ENCODE data around the gene TNIP2.
A peak's percentile ranks its signal among the peaks of the same experiment; 100 is the strongest.

Gene TNIP2, protein sequence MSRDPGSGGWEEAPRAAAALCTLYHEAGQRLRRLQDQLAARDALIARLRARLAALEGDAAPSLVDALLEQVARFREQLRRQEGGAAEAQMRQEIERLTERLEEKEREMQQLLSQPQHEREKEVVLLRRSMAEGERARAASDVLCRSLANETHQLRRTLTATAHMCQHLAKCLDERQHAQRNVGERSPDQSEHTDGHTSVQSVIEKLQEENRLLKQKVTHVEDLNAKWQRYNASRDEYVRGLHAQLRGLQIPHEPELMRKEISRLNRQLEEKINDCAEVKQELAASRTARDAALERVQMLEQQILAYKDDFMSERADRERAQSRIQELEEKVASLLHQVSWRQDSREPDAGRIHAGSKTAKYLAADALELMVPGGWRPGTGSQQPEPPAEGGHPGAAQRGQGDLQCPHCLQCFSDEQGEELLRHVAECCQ
- total RNA-seq: 58.6 to 67.2 reads per million in 2 donors

DNA sequence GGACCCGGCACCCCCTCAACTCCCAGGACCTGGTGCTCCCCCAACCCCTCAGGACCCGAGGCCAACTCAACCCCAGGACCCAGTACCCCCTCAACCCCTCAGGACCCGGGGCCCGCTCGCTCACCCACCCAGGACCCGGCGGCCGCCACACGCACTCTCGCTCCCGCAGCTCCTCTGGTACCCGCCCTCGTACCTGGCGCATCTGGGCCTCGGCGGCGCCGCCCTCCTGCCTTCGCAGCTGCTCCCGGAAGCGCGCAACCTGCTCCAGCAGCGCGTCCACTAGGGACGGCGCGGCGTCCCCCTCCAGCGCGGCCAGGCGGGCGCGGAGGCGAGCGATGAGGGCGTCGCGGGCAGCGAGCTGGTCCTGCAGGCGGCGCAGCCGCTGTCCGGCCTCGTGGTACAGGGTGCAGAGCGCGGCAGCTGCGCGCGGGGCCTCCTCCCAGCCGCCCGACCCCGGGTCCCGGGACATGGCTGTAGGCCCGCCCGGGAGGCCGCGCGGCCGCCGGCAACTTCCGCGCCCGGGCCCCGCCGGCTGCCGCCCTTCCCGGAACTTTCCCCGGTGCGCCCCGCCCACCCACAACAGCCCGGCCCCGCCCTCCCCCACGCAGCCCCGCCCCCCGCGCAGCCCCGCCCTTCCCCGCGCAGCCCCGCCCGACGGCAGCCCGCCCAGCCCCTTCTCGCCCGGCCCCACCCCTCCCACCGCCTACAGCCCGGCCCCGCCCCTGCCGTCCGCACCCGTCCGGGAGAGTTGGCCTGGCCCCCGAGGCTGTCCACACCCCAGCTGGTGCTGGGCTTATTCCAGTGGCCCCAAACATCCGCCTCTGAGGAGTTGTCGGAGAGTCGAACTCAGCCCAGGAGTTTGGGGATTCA lies at the start of gene TNIP2:
Gene TNIP2, minus strand, starts transcription at position 516 of the 870 bp plus-strand sequence. Its CDS starts 47 bp downstream, at position 469.
- DNase-seq: peak; percentile 72

DNA sequence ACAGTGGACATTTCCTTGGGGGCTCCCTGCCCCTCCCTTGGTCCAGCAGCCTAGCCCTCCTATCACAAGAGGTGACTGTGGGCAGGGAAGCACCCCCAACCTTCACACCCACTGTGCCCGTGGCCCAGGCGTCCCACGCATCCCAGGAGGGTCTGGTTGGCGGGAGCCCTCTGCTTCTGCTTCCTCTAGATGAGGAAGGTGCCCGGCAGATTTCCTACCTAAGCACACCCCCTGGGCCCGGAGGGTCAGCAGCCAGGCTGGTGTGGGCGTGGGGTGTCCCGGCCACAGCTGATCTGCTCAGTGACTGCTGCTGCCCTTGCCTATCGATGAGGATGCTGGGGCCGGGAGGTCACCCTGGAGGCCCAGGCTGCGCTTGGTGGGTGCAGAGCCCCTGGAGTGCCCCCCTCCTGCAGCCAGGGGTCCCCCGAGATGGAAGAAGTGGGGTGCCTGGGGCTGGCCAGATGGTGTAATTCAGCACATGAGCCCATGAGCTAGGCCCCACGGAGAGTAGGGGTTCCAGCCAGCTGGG lies 48.9 kb upstream of the TNIP2 start:
- DNase-seq: no peak

DNA sequence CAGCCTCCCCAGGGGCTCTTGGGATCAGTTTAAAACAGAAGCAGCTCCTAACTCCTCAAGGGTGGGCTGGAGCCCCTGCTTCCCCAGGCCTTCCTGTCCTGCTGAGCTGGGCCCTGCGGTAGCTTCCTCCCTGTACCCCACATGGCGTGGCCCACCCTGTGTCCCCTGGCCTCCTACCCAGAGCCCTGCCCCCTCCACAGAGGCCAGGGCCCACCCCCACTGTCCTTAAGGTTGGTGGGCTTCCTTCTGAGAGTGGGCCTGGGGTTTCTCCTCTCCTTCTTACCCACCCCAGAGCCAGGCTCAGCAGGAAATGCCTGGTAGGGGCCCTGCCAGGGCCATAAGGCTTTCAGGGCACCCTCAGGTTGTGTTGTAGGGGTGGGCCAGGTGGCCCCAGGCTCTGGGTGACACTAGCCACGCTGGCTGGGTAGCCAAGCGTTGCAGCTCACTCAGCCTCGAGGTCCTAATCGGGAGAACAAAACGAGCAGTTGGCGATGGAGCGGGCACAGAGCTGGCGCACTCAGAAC lies 48.4 kb upstream of the TNIP2 start:
- DNase-seq: no peak

DNA sequence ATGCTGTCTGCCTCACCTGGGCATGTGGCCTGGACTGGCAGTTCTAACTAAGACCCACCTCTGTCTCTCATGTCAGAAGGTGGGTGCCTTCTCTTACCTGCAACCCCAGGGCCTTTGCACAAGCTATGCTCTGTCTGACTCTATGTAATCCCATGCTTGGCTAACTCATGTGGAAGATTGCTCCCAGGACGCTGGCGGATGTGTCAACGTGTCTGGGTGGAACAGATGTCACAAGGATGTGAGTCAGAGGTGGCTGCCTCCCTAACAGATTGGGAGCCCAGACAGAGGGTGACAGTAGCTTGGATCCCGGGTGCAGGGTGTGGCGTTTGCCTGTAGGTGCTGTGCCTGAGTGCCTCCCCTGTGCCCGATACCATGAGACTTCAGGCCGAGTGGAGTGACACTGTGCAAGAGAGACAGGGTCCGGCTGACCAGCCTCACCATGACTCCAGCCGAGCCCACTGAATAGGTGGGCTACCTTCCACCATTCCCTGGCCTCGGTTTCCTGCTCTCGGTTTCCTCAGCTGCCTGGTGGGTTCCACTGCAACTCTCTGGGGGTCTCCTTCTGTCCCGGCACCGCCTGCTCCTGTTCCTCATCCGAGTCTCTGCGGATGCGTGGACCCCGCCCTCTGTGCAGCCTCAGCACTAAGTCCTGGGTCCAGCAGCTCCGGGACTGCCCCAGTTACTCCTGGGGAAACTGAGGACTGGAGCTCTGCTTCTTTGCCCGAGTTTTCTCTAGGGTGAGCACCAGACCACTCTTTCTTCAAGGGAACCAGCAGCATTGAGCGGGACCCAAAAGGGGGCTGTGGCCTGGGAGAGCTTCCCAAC lies 47.7 kb upstream of the TNIP2 start:
- DNase-seq: no peak

DNA sequence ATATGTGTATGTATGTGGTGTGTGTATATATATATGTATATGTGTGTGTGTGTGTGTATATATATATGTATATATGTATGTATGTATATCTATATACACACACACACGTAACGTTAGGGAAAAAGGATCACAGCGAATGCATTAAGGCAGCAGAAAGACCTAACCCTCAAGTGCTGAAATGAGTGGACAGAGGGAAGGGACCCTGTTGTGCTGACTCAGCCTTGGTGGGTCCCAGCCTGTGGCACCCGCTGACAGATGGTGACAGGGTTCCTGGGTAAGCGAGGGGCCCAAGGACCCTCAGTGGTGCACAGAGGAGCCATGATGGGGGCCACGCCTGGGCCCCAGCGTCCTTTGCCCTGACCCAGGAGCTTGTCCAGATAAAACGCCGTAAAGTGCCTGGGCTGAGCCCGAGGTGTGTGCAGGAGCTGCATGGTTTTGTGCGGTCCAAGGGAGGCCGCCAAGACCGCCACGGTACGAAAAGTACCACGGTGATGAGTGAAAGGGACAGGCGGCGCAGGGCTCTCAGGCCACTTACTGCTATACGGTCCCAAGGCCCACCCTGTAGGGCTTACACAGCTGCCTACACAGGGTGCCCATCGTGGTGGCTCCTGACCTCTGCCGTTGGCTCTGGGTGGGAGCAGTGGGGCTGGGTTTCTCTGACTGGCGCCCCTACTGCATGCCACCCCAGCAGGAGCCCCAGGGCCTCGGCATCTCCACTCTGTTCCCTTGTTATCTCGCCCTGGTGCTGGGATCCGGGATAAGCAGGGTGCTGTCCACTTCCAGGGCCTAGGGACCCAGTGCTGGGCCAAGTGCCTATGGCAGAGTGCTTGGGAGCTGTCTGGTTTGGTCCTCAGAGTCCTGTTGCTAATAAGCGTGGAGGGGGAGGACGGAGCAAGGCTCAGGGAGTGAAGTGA lies 46.7 kb upstream of the TNIP2 start:
- no peak for DNase-seq

DNA sequence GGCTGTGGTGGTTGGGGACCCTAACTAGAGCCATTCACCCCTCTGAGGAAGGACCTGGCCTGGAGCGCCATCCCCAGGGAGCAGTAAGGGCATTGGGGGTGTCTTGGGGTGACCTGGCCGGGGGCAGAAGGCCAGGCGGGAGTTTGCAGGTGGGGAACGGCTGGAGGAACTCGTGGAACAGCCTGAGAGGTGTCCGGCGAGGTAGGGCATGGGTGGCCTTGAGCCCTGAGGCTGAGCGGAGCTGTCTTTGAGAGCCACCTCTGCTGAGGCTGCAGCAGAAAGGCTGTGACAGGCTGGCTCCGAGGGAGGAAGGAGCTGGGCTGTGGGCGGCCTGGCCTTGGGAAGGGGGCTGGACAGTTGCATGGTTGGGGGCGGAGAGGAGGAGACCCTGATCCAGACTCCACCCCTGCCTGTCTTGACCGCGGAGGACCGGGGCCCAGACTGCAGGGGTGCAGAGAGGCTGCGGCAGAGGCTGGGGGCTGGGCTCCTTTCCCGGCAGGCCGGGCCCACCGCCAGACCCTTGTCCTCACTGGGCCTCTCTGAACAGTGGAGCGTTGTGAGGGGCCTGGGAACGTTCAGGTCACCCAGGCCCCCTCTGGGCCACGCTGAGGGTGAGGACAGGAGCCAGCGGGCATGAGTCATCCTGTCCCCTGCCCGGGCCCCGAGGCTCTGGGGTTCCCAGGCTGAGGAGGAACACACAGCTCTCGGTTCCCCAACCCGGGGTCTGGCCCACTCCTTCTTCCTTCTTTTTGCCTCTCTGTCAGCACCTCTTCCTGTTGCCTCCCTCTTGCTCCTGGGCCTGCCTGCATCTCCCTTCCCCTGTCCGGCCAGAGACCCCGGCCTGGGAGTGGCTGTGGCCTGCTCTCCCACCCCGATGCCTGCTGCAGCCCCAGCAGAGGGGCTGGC lies 44.8 kb upstream of the TNIP2 start:
- DNase-seq: no peak

DNA sequence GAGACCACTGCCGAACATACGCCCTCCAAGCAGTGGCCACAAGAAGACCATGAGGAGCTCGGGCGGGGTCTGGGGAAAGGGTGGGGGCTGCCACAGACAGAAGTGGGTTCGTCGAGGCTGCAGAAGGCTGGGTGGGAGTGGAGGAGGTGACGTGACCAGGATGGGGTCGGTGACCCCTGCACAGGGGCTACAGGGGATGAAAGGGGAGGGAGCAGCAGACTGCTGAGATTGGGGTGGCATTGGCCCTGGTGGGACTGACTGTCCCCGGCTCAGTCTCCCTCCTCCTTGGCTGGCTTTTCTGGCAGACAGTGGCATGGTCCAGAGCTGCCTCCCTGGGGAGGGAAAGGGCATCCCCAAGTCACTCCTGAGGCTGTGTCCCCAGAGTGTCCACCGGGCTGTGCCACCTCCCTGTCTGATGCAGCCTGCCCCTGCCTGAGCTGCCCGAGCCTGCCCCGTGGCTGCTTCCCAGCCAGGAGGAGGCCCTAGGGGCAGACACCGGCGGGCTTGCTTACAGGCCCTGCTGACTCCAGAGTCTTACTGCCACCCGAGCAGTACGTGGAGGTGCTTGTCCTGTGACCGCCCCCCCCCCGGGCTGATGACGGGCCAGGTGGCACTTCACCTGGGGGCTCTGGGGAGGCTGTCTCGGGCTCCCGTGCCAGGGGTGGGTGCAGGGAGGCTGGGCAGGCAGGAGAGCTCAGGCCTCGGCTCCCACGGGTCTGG lies 44.0 kb upstream of the TNIP2 start:
- DNase-seq: no peak

DNA sequence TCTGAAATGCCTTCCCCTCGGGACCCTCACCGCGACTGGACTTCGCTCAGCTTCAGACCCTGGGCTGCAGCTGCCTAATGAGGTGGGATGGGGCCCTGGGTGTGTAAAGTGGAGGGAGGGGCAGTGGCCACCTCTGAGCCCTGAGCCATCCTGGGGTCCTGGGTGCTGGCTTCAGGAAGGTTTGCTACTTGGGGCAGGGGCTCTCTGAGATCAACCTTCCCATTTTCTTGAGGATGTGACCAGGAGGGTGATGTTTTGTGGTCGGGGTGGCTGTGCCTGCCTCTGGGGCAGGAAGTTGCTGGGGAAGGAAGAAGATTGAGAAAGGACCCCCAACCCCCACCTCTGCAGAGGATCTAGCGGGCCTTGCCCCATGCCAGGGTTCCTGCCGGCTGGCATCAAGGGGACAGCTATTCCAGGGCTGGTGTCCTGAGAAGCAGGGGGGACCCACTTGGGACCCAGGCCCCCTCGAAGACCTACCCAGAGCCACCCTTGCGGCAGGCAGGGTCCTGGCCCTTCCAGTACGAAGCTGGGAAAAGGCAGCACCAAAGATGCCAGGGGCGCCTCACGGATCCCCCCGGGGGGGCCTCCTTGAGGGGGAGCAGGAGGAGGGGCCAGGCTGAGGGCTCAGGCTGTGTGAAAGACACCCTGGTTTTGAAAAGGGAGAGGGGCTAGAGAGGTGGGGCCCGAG lies 43.2 kb upstream of the TNIP2 start:
- DNase-seq: no peak

DNA sequence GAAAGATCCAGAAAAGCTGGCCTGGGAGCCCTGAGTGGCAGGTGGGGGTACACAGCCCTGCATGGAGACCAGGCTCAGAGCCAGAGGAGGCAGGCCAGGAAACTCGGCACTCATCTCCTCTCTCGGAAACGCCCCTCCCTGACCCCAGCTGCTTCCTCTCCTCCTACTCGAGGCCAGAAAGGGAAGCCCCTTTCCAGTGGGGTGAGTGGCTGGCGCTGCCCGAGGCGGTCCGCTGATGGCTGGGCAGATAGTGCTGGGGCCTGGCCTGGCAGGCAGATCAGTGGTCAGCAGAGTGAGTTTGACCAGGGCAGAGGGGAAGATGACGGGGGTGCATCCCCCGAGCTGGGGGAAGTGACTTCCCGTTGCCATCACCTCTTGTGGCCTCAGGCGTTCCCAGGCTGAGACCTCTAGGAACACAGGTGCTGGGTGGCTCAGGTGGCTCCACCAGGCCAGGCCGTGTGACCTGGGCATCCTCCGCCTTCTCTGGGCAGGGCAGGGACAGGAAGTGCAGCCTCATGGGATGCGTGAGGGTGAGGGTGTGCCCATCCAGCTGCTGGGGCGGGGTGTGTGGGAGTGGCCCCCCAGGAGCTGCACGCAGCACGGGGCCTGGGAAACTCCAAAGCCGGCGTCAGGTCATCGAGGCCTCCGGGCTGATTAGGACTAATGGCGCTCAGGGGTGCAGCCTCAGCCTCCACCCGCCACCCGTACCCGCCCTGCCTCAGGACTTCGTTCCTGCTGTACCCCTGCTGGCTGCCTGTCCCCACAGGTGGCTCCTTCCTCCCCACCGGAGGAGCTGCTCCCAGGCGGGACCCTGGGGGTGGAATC lies 42.5 kb upstream of the TNIP2 start:
- no peak for DNase-seq

DNA sequence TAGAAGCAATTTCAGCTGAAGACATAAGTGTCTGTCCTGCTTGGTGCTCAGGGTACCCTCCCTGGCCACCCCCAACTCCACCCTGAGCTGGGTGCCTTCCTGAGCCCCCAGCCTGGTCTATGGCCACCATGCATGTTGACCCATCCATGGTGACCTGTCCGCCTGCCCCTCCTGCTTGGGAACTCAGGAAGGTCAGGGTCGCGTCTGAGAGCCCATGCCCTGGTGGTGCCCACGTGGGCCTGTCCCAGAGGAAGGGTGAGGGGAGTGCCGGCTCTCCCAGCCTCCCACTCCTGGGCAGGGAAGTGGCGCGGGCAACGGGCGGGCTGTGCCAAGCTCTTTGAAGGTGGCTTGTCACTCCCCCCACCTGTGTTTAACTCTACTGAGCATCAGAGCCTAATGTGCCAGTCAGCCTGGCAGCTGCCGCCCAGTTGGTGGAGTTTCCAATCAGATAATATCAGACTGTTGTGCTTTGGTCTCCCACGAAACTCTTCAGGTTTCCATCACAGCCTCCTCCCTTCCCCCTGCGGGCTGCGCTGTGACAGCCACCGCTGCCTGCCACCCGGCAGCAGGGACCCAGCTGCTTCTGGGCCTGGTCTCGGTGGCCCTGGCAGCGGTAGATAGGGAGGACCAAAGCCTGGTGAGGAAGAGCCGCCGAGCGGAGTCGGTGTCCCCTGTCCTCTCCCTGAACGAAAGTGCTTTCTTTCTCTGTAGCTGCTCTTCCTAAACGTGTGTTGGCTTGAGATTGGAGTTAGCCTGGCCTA lies 41.6 kb upstream of the TNIP2 start:
- DNase-seq: no peak

DNA sequence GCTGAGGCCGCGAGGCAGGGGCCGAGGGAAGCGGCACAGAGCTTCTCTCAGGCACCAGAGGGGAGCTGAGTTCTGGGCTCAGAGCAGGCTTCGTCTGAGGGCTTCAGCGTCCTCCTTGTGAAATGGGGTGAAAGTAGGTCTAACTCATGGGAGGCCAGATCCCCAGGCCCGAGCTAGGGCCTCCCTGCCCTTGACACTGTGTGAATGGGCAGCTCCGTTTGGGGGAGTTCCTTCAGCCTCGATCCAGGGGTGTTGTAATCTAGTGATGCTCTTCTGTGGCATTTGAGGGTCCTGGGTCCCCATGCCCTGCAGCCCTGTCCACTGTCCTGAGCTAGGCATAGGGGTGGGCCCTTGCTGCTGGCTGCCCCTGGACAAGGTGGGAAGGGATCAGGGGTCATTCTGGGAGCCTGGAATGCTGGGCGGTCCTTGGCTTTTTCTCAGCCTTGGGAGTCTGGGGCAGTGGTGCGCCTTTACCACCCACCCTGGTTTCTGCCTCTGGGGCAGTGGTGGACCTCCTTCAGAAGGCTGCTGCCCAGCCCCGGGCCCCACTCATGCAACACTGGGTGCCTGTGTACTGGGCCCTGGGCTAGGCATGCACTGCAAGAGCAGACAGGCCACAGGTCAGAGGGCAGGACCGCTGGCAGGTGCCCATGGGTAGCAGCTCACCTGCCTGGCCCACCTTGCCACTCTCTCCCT lies 40.9 kb upstream of the TNIP2 start:
- no peak for DNase-seq

DNA sequence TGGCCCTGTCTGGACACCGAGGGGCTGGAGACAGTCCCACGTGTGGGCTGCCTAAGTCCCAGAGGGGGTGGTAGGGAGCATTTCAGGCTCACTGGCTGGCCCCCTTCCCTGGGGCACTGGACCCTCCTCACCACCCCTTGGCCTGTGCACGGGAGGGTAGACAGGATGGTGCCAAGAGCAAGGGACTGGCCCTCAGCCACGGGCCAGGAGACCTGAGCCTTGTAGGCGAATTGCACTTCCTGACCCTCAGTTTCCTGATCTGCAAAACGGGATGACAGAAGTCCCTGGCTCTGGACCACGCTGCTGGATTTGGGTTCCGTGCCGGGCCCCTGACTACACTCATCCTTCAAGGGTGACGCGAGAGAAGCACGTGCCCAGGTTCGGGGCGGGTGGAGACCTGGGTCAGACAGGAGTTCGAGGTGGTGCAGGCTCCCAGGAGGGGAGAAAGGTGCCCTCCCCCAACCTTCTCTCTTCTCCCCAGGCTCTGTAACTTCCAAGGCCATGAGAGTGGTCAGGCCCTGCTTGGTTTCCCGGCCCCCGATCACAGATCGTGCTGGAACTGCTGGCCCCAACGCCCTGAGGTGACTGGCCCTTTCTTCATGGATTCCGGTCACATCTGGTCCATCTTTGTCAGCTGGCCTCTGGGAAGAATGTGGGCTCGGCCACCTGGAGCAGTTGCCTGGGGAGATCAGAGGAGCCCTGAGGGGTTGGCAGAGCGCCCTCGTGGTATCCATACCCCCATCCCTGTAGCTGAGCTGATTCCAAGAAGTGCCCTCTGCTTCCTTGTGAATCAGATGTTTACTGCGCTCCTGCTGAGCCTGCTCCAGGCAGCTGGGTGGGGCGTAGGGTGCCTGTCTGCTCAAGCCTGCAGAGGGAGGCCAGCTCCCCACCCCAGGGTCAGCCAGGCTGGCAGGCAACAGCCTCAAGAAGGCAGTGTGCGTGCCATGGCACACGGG lies 40.0 kb upstream of the TNIP2 start:
- no peak for DNase-seq

DNA sequence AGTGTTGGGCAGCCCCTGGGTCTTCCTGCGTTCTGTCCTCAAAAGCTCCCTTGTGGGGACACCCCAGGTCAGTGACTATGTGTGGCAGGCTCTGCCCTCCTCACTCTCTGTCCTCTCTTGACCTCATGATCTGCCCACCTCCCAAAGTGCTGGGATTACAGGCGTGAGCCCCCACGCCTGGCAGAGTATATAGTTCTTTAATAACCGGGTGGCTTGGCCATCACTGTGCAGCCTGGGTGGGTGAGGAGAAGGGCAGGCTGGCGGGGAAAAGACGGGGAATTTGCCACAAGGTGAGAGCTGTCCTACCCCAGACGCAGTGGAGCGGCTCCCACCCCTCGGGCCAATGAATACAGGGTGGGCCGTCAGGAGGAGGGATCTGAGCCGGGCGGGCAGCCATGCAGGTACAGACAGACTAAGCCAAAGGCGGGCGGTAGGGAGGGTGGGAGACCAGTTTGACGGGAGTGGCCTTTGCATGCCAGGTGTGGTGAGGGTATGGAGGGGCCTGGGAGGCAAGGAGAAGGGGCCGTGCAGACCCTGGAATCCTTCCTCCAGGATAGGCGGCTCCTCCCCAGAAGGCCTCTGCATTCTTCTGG lies 39.3 kb upstream of the TNIP2 start:
- DNase-seq: no peak

DNA sequence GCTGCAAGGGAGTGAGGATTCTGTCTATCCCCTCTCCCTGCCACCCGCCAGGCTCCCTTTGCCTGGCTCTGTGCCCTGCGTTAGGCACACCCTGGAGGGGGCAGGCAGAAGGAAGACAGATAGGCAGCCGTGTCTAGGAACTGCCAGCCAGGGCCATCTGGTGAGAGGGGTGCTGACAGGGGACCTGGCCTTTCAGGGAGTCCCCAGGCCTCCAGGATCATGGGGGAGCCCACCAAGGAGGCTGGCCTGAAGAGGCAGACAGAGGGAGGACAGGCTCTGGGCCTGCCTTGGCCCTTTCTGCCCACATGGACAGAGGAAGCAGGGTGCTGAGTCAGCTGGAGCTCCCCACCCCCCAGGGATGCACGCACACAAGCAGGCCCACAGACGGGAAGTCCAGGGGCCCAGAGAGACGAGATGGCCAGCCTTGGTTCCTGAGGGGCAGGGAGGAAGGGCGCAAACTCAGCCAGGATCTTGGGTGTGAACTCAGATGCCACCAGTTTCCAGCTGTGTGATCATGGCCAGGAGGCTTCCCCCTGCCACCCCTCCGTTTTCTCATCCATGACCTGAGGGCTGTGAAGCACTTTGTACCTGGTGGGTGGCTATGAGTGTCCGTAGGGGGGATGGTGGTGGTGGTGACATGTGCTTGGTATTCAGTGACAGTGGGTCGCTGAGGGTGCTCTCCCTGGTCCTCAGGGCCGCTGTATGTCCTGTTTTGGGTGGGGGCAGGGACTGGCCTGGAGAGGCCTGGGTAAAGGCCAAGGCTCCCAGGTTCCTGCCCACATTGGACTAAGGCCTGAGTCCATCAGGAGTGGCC lies 38.6 kb upstream of the TNIP2 start:
- no peak for DNase-seq
